ENCODE data around the gene SLC18A3.

Gene SLC18A3

DNA sequence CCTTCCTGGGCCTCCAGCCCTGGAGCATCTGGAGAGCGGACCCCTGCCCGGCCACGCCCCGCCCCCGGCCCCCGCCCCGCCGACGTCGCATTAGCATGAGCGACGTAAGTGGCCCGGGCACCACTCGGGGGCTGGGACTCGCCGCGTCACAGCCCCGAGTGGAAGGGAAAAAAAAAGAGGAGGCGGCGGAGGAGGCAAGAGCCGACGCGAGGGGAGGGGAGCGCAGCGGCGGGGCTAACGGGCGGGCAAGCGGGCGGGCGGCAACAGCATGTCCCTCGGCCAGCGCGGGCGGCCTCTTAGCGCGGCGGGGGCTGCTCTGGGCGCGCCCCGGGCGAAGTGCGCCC lies at the start of gene SLC18A3:
Gene SLC18A3 (plus strand): TSS at position 197 of the 344 bp plus-strand sequence. CDS start 431 bp downstream, outside the sequence.
- no peak for DNase-seq (ENCODE audit: low read depth in 3 of 3, low spot score in 1 of 3)

DNA sequence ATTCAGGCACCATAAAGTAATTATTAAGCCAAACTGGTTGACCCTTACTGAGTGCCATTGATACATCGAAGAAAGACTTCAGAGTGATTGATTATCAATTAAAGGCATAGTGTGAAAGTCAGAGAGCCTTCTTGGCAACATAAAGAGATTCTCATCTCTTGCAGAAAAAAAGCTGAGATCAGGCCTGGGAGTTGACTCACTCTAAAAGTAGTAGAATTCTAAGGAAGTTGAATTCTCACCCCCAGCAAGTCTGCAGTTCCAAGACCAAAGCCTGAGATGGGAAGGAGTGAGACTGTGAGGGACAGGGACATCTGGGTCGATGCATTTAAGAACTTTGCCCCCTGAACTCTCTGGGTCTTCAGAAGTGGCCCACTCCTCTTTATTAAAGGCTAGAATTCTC lies 49.6 kb upstream of the SLC18A3 start:
- DNase-seq (ENCODE audit: low read depth in 3 of 3, low spot score in 1 of 3), result no peak

DNA sequence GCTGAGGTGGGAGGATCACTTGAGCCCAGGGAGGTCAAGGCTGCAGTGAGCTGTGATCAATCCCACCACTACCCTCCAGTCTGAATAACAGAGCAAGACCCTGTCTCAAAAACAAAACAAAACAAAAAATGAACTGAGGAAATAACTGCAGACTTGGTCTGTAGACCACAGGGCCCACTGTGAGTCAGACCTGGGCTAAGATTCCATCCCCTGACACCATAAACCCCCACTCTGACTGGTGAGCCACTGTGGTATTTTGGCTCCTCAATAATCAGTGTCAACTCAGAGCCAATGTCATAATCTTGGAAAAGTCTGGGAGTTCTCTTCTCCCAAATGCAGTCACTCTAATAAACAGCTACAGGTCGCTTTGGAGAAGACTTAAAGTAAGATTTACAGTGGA lies 47.2 kb upstream of the SLC18A3 start:
- DNase-seq (ENCODE audit: low read depth in 3 of 3, low spot score in 1 of 3), result no peak

DNA sequence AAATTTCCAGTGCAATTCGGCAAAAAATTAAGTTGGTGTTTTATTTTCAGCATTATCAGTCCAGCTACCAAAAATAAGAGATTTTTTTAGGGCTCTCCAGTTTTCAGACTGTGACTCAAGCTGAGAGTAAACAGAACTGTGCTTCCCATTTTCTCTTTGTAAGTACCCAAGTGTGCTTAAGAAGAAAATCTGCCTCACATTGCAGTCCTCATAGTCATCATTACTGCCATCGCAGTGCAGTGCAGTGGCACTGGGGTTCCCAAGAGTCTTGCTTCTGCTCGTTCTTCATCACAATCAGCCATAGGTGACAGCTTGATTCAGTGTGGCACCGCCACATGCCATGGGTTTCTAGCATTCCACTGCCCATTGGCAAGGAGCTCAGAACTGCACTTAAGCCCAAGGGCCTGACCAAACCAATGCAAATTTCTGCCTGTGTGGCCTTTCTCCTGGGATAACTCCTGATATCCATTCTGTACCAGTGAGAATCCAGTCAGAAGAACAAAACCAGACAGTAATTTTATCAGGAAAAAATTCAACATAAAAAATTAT lies 45.6 kb upstream of the SLC18A3 start:
- no peak for DNase-seq (ENCODE audit: low read depth in 3 of 3, low spot score in 1 of 3)

DNA sequence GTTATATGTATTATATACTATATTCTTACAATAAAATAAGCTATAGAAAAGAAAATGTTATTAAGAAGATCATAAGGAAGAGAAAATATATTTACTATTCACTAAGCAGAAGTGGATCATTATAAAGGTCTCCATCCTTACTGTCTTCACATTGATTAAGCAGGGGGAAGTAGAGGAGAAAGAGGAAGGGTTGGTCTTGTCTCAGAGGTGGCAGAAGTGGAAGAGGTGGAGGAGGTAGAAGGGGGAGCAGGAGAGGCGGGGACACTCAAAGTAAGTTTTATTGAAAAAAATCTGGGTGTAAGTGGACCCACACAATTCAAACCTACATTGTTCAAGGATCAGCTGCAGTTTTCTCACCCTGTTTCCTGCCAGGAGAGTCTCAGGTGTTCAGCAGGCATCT lies 42.3 kb upstream of the SLC18A3 start:
- no peak for DNase-seq (ENCODE audit: low read depth in 3 of 3, low spot score in 1 of 3)

DNA sequence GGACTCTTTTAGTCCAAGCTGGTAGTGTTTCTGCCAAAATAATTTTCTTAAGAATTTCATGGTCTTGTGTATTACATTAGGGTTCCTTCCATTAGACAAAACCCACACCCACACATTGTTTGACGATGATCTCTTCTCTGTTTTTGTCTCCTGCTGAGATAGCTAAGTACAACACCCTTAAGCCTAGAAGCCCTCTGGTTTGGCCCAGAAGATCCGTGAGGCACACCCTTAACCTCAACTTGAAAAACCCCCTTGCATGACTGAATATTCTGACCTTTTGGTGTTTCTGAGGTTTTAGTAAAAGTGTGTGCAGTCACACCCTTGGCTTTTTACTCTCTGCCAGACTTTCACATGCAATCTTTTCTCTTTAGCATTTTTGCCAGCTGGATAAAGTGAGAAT lies 41.9 kb upstream of the SLC18A3 start:
- no peak for DNase-seq (ENCODE audit: low read depth in 3 of 3, low spot score in 1 of 3)

DNA sequence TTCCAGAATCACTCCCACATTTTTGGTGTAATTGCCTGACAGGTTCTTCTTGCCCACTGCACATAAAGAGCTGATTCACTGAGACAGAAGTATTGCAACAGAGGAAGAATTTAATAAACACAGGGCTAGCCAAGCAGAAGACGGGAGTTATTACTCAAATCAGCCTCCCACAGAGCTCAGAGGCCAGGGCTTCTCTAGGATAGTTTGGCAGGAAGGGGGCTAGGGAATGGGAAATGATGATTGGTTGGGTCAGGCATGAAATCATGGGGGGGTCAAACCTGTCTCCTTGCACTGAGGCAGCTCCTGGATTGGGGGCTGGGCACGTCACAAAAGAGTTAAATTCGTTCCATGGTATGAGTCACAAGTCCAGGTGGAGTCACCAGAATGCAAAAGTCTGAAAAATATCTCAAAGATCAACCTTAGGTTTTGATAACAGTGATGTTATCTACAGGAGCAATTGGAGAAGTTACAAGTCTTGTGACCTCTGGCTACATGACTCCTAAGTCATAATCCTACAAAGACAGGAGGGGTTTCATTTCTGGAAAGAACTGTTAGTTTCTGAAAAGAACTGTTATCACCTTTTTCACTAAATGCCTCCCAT lies 41.0 kb upstream of the SLC18A3 start:
- DNase-seq (ENCODE audit: low read depth in 3 of 3, low spot score in 1 of 3), result no peak

DNA sequence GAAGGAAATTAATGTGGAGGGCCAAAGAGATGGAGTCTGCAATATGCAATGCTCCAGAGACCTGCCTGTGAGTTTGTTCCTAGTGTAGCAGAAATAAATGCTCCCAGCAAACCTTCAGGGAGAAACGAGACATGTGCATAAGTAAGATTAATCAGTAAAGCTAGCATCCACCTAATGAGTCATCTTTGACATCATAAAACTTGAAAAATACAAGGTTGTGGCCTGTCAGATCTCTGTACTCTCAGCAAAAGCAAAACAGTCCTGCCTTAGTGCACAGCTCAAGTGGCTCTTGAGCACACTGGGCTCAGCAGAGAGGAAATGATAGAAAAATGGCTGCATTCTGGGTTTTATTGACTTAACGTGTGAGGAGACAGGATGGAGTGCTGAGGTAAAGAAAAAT lies 38.7 kb upstream of the SLC18A3 start:
- no peak for DNase-seq (ENCODE audit: low read depth in 3 of 3, low spot score in 1 of 3)

DNA sequence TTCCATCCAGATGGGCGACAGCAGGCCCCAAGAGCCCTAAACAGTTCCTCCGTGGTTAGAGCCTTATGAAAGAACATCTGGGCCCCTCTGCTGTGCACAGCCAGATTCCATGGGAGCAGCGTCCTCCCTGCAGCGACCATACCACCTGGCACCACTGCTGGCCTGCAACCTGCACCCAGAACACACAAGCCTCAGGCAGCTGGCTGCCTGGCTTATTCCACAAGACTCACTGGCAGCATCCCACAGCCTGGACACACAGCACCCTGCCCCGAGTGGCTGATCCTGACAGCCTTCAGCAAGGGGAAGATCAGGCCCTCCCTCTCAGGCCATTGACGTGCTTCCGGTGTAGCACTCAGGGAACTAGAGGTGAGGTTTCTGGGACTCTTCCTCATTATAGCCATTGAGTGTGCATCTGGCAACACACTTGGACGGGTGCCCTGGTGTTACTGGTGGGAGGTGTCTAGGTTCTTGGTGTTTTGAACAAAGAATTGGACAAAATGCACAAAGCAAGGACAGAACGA lies 37.5 kb upstream of the SLC18A3 start:
- DNase-seq (ENCODE audit: low read depth in 3 of 3, low spot score in 1 of 3), result no peak

DNA sequence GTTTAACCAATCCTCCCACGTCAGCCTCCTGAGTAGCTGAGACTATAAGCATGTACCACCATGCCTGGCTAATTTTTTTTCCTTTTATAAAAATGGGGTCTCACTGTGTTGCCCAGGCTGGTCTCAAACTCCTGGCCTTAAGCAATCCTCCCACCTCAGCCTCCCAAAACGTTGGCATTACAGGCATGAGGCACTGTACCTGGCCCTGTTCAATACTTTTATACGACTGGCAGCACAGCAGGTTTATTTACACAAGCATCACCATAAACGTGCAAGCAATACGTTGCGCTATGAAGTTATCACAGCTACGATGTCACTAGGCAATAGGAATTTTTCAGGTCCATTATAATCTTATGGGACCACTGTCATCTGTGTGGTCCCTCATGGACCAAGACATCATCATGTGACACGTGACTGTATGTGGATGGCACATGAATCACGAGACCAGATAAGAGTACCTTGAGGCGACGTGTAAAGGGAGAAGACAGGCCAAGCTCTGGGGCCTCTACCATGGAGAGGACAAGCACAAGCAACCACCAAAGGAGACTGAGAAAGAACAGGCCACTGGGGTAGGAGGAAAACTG lies 34.5 kb upstream of the SLC18A3 start:
- DNase-seq (ENCODE audit: low read depth in 3 of 3, low spot score in 1 of 3), result no peak

DNA sequence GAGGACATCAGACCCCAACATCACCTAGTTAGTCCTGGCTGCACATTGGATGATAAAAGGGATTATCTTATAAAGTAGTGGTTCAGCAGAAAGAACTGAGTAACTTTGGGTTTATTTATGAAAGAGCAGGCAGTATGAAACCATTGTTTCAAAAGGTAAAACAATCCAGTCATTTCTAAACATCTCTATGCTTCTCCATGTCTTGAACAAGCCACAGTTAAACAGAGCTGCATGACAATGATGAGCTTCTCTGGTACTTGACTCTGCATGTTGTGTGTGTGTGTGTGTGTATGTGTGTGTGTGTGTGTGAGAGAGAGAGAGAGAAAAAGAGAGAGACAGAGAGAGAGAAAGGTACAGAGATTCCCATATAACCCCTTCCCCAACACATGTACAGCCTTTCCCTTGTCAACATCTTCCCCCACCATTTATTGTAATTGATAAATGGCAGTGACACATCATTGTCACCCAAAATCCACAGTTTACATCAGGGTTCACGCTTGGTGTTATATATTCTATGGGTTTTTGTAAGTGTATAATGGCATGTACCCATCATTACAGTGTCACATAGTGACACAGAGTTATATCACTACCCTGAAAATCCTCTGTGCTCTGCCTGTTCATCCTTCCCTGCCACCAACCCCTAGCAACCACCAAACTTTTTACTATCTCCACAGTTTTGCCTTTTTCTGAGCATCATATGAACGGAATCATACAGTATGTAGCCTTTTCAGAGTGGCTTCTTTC lies 32.8 kb upstream of the SLC18A3 start:
- no peak for DNase-seq (ENCODE audit: low read depth in 3 of 3, low spot score in 1 of 3)

DNA sequence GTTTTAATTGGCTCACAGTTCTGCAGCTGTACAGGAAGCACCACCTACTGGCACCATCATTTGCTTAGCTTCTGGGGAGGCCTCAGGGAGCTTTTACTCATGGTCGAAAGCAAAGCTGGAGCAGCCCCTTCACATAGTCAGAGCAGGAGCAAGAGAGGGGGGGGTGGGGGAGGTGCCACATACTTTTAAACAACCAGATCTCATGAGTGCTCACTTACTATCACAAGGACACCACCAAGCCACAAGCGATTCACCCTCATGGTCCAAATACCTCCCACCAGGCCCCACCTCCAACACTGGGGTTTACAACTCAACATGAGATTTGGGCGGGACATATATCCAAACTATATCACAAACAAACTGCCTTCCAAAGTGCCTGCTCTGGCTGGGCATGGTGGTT lies 31.7 kb upstream of the SLC18A3 start:
- no peak for DNase-seq (ENCODE audit: low read depth in 3 of 3, low spot score in 1 of 3)

DNA sequence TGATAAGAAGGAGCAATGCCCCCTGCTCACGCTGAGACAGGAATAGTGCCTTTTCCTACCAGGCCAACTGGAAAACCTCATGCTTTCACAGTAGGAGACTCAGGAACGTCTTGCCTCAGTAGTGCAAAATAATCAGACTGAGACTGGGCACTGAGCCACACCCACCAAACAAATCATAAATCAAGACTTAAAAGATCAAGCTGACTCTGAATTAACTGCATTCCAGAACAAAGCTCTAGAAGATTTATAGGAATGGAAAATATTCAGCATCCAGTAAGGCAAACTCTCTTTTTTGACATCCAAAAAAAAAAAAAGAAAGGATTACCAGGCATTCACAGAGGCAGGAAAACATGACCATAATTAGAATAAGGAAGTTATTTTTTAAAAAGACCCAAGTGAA lies 30.5 kb upstream of the SLC18A3 start:
- DNase-seq (ENCODE audit: low read depth in 3 of 3, low spot score in 1 of 3), result no peak

DNA sequence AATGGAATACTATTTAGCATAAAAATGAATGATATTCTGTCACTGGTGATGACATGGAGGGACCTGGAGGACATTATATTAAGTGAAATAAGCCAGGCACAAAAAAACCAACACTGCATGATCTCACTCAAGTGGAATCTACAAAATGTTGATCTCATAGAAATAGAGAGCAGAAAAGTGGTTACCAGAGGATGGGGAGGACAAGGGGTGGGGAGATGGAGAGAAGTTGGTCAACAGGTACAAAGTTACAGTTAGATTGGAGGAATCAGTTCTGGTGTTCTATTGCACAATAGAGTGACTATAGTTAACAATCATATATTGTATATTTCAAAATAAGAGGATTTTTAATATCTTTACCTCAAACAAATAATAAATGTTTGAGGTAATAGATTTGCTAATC lies 24.7 kb upstream of the SLC18A3 start:
- DNase-seq (ENCODE audit: low read depth in 3 of 3, low spot score in 1 of 3), result no peak

DNA sequence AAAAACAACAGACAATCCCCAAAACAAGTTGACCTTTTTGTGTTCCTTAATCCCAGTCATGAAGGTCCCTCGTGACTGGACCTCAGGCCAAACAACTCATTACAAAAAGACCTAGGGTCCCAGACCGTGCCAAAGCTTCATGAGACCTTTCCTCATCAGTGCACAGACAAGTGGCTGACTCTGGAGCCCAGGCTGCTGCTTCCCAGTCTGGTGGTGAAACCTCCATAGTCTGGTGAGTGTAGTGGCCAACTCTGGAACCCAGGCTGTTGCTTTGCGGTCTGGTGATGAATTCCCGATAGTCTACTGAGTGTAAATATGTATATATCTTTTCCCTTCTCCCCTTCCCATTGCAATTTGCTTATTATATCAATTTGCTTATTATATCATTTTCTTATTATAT lies 22.1 kb upstream of the SLC18A3 start:
- no peak for DNase-seq (ENCODE audit: low read depth in 3 of 3, low spot score in 1 of 3)

DNA sequence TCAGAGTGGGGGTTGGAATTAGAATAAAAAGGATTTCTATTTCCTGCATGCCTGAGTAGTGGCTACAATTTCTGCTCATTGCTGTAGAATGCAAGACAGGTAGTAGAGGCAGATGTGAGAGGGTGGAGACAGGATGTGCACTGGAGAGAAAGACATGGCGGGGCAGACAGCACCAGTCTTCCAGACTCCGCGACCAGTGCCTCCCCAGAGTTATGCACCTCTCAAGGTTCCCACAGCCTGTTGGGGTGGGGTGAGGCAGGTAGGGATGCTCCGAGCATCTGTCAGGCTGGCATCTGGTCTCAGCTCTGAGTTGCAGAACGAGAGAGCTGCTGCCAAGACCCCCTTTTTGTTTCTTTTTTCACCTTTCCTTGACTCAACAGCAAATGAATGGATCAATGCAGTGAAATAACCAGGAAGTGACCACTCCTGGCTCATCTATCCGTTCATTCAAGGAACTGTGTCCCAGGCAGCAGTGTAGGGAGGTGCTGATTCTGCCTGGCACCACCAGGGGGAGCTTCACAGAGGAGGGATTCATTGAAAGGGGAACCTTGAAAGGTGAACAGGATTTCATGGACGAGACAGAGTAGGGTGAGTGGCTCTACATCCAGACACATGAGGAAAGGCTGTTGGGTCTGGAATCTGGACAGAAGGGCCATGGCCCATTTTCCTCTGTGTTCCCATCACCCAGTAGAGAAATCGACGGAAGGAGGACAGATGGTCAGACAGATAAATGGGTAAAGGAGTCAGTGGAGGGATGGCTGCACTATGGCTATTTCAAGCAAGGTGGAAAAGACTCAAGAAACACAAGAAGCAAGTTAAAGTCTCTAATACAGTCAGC lies 17.2 kb upstream of the SLC18A3 start:
- DNase-seq (ENCODE audit: low read depth in 3 of 3, low spot score in 1 of 3), result peak in 2 of 3 donors; percentile 7 to 36

DNA sequence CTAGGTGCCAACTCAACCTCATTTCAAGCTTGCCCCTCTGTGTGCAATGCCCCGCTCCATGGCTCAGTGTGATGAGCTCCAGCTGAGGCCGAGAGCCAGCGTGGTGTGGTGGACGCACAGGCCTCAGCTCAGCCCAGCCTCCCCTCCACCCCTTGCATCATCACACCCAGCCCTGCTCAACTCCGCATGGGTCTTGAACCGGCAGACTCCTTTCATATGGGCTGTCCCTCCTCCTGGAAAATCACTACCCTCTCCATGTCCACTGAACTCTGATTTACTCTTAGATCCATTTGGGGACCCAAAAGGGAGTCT lies 16.6 kb upstream of the SLC18A3 start:
- DNase-seq (ENCODE audit: low read depth in 3 of 3, low spot score in 1 of 3), result no peak

DNA sequence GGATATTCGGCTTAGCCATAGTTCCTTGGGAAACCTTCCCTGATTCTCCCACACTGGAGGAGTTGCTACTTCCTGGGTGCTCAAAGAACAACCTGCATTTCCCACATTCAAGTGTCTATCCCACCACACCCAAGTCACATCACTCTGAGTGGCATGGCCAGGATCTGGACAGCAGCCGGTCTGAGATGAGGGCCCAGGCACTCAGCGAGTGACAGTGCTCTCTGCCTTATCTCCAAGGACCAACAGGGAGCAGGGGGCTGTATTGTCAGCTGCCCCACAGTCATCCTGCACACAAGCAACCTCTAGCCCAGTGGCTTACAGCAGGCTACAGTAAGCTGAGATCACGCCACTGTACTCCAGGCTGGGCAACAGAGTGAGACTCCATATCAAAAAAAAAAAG lies 16.1 kb upstream of the SLC18A3 start:
- DNase-seq (ENCODE audit: low read depth in 3 of 3, low spot score in 1 of 3), result no peak

DNA sequence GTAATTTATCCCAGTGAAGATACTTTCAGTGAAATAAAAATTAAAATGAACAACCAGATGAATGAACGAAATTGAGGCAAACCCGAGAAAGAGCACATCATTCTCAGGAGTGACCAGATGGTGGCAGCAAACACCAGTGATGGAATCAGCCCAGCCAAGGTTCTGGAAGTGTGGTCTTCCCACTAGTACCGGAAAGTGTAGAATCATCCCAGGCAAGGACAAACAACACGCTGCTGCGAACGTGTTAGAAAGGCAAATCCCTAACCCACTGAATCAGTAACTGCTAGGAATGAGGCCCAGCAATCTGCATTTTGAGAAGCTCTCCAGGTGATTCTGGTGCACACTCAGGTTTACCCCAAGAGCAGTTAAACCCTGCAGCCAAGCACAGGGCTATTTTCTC lies 15.5 kb upstream of the SLC18A3 start:
- DNase-seq (ENCODE audit: low read depth in 3 of 3, low spot score in 1 of 3), result no peak

DNA sequence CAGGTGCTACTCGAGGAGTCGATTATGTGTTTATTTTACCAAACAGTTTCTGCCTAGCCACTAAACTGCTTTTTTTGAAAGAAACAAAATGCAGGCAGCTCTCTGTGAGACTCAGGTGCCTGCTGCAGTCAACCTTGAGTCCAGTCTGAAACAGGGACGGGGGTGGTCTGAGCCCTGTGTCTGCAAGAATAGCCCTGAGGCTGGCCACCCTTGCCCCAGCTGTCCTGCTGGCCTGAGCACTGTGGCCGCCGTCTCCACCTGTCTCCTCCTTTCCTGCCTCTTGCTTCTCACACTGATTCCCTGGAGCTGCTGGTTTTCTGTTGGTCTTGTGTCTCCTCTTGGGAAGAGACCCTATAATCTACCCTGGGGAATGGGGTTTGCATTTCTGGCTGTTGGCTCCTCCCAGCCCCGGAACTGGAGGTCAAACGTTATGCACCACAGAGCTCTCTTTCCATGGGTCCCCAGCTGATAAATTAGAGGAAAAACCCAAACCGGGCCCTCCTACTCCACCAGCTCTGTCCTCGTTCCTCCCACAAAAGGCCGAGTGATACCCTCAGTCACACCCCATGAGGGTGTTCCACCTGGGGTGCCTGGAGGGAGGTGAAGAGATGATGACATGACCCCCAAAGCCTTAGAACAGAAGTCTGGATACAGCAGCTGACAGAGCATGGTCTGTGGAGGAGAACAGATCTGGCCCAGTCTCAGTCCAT lies 15.0 kb upstream of the SLC18A3 start:
- DNase-seq (ENCODE audit: low read depth in 3 of 3, low spot score in 1 of 3), result no peak
